NCI-H82 treated with DMSO at 0.1 percent for 48 hours (cell line): ENCODE results near the gene KAT7.
"Not testable (repeated sequence)": the region's sequence is repeated elsewhere in the genome, so short reads cannot be mapped to it uniquely, and the experiment has no call there.

Experiments
- DNase-seq: peaks from one replicate; lab custom pipeline; 2025; ENCODE audit not compliant: unreplicated experiment; lab: John Stamatoyannopoulos, UW

Gene KAT7

DNA sequence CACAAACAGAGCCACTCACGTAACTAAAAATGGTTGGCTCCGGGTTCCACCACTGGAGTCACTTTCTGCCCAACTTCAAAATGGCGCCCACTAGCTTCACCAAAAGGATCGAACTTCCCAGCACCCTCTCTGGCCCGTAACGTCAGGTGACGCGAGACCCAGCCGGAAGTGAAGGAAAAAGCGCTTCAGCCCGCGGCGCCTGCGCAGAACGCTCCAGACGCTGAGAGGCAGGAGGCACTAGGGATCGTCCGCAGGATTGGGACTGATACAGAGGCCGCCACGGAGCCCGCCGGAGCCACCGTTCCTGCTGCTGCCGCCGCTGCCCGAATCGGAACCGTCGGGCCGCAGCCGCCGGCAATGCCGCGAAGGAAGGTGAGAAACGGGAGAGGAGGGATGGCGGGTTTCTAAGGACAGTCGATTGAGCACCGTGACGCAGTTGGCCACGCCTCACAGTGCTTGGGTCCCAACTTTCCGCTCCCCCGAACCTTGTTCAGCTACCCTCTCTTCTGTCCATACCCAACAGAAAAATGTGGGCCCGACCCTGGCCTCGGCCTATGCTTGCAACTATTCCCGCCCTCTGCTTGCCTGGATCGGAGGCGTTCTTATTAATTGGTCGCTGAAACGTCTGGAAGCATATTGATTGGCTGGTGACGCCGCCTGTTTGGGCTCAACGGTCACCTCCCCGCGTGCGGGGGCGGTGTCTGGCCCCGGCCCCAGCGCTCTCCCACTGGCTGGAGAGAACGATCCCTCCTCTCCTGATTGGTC is at the start of gene KAT7:
KAT7 (plus strand) TSS at position 204 of the 765 bp plus-strand sequence; CDS start at position 358, 154 bp downstream.
- DNase-seq = peak; percentile 100

DNA sequence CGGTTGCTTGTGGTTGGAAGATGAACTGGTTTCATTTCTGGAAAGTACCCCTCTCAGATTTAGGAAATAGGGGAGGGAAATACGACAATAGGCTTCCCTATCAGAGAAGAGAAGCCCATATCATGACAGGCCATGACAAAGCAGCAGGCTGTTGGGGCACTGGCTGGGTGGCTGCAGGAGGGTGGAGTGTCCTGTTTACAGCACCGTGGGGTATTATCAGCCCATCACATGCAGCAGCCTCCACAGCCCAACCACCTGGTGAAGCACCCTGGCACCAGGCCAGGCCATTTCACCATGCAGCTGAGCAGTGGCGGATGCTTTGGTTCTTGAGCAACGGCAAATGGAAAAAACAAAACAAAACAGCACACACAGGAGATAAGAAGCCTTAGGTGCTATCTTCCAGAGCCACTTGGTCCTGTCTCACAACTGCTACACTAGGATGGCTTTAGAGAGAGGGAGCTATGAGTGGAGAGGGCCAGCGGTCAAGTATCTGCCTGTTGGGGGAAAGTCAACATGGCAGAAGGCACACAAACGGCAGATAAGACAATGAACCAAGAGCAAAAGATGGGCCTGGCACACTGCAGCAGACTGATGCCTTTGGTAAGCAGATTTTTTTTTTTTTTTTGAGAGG is 48.7 kb upstream of the KAT7 start:
- no peak for DNase-seq

DNA sequence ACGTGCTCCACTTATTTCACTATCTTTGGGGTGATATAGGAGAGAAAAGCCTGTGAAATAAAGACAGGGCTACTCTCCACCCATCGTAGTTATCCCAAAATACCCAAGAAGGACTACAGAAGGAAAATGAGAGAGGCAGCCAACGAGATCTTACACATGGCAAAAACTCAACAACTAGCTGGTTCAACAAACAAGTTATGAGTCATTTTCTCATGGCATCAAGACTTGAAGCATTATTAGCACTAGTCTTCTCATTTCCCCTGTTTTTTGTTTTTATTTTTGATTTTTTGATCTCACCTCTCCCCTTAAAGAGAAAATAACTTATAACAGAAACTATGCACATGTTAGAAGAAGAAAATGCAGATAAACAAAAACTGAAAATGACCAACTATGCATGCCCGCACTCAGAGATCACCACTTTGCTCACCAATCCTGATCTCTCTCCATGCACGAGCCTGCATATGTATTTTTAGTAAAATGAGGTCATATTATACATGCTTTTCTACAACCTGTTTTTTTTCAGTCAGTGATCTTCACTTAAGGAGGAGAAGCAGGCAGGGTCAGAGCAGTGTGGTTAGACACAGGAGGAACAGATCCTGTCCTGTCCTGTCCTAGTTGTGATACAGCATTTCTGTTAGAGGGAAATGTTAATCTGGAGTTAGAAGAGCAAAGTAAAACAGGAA is 47.3 kb upstream of the KAT7 start:
- DNase-seq = no peak

DNA sequence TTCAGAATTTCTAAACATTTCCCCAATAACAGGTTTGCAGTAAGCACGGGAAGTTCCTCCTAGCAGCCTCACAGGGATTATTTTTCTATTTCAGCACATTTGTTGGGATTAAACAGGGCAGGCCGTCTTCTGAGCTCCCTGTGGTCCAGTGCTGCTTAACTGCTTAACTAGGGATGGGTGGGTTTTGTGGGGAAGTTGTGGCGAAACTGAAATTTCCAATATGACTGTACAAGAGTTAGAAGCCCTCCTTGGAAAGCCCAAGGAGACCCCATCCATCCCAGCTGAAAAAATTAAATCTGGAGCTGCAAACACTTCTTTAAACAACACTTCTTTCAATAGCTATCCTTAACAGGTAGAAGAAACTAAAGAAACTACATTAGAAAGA is 46.8 kb upstream of the KAT7 start:
- DNase-seq = peak; percentile 30

DNA sequence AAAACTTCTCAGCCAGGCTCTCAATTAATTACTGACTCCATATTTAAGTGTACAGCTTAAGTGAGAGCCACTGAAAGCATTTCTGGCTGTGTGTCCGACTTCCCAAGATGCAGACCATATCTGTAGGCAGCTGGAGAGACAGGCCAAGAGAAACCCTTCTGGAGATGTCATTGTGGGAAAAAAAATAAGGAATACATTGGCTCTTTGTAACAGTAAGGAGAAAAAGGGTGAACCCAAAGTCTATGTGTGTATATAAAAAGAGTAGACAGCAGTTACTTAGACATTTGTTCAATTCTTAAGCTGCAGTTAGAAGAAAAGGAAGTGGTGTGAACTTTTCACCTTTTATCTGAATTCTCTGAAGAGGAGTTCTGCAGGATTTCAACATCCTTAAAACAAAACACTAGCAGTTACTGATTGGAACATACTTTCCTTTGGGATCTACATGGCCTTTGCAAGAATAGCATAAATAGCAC is 46.3 kb upstream of the KAT7 start:
- no peak for DNase-seq

DNA sequence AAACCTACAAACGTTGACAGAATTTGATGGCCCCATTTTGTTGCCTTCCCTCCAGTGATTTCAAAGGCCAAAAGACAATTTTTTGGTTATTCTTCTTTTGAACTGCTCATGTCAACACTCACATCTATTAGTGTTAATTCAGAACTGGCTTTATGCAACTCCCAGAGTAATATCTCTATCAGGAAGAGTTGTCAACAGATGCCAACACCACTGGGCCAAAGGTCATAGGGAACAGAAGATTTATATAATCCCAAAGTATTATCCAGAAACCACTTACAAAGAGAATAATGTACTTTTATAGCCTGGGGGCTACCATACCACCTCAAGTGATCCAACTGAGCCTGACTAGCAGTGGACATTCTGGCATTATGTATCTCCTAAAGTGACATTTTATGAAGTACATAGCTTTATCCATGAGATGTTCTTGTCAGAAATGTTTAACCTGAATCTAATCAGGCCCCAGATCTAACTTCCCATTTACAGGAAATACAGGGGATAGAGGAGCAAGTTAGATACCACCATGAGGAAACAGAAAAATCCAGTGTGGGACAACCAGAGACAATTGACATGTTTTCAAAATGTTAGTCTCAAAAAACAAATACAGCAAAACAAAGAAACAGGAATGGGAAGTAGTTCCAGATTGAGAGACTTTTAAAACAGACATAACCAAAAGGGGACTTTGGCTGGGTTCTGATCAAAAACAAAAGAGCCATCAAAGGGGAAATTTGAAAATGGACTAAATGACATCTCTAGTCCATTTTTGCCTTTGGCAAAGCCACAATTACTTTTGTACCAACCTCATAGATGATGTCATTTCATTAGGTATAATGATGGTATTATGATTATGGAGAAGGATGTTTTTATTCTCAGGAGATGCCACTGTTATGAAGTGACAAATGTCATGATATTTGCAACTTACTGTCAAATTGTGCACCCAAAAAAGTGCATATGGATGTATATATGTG is 43.0 kb upstream of the KAT7 start:
- no peak for DNase-seq

DNA sequence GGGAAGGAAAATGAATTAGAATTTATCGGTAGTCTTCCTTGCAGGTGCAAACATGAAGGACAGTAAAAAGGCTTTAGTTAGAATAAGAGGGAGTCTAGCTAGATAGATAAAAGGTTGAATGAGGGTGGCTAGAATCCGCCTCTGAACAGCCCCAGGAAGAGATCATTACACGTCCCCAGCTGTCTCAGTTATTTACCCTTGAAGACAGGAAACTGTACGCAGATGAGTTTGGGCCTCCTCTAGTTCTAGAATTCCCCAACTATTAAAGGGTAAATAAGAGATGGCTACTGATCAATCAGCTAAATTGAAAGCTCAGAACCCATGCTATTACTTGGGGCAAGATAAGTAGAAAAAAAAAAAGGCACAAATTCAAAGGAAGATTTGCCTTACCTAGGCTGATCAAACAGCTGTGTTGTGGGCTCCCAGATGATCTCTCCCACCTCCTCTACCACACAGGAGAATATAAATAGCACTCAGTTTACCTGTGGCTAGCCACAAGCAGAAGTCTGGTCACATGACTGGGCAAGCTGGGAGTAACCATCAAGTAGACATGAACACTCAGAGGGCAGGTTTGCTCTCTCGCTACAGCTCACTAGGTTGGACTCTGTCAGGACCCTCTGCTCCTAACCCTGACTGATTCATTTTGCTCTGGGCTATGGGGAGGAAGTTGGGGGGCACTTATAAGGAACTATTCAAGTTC is 41.5 kb upstream of the KAT7 start:
- no peak for DNase-seq

DNA sequence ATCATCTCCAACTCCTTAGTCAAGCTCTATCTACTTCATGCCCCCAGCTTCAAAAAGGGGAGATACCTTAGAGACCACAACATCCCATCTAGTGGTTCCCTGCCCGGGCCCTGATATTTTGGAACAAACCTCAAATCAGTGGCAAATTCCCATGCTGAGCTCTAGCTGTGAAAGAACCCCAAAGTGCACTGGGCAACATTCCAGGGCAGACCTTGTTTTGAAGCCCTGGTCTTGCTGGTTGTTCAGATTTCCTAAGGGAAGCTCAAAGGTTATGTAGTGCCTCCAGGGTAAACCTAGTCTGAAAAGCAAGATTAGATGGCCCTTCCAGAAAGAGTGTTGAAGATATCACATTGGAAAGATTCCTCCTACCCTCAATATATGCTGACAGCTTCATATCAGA is 40.8 kb upstream of the KAT7 start:
- DNase-seq = no peak

DNA sequence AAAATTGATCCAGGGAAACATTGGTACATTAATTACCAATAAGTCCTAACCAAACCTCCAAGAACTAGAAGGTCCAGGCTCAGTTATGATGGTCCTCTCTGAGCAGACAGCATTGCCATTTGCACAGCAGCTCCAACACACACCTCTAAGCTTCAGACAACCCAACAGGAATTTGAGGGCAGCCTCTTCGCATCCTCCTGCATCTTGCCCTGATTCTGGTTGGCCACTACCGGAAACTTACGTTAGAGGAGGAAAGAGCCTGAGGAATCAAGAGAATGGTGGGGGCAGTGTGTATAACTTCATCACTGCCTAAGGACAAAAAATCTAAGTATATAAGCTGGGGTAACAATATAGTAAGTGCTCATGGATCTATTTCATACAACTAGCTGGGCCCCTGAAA is 40.3 kb upstream of the KAT7 start:
- no peak for DNase-seq

DNA sequence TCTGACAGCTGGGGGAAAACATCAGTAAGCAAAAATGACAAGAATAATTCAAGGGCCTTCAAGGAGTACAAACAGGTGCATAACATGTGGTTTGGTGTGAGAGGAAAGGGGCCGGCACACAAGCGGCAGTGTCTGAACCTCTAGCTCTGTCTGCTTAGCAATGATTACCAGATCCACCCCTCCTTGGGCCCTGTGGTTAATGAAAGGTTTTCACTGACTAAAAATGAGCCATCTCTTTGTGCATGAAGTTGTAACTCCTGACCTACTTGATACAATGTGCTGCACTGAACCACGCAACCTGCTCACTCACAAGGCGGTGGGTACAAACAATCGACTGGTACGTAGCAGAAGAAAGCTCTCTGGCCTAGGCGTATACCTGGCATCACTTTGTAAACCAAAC is 39.7 kb upstream of the KAT7 start:
- DNase-seq = no peak

DNA sequence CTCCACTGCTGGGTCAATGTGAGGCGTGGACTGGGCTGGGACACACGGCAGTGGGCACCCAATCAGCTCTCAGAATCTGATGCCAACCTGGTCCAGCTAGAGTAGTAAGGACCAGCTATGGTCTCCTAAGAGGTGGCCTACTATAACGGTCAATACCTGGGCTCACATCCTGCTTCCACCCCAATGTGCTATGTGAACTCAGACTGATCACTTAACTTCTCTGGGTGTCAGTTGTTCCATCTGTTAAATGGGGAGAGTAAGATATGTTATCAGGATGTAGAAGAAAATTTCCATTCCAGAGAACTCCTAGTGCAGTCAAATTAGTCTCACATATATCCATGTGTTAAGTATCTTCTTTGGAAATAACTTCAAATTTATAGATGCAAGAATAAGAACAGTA is 38.8 kb upstream of the KAT7 start:
- DNase-seq = no peak

DNA sequence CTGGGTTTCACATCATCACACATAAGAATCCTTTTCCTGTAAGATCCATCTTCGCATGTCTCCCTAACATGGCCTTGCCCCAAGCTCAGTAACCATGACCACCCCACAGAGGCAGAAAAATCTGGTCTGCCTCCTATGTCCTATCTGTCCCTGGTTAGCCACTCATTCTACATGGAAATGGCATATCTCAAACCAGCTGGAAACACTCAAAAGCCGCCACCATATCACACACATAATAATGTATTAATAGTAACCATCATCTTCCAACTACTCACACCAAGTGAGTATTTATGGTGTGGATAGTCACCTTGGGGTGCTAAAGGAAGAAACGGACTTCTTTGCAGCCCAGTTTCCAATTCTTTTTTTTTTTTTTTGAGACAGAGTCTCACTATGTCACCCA is 36.0 kb upstream of the KAT7 start:
- no peak for DNase-seq

DNA sequence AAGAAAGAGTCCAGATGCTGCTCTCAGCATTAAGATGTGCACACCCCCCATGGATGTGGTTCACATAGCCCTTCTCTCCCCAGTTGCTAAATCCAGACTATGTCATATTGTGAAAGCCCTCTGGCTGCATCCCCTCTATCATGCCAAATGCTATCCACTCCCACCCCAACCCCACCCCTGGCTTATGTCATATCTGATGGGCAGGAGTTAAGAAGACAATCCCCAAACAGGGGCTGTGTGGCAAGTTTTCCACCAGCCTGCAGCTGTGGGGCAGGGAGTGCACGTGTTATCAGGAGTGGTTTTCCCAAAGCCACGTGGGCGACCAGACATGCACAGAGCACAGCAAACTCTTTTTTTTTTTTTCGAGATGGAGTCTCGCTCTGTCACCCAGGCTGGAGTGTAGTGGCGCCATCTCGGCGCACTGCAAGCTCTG is 34.5 kb upstream of the KAT7 start:
- no peak for DNase-seq

DNA sequence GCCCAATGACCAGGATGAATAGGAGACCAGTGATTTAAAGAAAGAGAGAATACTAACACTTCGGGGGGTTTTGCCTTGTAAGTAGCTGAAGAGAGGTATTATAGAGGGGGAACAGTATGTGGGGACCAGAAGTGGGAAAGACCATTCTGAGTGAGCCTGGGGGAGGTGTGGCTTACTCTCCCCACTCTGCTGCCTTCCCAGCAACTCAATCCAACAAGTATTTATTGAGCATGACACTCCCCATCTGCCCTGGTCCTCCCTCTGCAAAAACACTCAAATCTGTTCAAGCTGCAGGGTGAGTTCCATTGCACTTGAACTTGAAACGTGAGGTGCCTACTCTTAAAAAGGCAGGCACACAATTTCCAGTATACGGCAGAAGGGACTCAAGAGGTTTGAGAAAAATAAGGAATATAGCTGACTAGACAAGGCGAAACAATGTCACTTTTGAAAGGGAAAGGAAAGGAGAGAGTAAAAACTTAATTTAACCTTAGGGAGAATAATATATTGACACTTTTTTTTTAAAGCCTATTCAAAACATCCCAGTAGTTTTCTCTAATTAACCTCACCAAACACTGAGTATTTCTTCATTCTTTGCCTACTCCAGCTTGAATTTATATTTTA is 32.7 kb upstream of the KAT7 start:
- DNase-seq = no peak

DNA sequence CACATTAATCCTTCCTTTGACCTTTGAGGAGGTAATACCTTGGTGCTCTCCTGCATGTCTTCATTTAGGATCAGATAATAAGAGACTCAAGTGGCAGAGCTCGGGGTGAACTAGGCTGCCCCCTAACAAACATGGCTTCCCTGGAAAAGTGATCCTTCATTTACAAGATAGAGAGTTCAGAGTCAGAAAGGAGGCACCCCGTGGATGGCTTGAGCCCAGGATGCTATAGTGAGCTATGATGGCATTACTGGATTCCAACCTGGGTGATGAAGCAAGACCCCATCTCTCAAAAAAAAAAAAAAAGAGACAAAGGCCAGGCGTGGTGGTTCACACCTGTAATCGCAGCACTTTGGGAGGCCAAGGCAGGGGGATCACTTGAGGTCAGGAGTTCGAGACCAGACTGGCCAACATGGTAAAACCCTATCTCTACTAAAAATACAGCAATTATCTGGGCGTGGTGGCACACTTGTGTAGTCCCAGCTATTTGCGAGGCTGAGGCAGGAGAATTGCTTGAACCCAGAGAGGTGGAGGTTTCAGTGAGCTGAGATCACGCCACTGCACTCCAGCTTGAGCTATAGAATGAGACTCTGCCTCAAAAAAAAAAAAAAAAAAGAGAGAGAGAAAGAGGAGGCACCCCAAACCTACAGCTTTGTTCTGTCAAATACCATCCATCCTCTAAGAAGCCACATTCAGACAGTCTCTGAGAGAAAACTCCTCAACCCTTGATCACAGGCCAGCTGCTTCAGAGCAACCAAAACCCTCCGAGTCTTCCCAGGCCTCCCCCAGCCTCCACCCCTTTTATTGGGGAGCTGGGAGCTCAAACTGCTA is 31.9 kb upstream of the KAT7 start:
- DNase-seq = no peak

DNA sequence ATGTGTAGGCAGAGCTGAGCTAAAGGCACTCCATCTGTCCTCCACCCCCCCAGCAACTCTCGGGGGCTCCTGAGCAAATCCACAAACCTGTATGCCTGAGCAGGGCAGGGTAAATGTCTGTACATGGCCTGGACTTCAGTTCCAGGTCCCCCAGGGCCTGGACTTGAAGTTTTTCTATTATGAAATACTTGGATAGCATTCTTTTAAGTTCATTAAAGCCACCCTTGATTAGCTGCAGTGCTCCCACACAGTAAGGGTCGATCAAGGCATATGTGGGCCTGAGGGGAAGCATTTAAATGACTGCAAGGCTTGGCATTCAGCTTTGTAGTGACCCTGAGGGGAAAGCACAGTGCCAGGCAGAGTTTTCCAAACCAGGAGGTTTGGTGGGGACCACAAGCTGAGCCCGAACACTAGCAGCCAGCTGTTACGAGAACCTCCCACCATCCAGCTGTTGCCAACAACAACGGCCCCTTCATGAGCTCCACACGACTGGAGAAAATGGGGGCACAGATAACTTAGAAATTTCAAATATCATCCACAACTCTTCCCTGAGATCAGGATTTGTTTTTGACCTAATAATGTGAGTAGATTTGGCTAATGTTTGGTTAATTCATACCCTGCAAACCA is 31.2 kb upstream of the KAT7 start:
- DNase-seq = no peak

DNA sequence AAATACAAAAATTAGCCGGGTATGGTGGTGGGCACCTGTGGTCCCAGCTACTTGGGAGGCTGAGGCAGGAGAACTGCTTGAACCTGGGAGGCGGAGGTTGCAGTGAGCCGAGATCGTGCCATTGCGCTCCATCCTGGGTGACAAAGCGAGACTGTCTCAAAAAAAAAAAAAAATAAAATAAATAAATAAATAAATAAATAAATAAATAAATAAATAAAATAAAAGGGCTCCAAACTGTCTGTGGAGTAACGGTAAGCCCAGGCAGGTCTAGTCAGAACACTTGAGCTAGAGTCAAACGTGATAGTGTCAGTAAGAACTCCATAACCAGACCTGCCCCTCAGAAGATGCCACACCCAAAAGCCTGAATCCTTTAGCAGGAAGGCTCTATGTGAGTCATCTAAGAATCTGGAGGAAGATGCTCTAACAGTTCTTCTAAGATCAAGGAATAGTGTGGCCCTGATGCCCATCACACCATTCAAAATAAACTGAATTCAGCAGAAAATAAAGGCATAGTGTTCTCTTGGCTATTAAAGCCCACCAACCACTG is 29.9 kb upstream of the KAT7 start:
- not testable (repeated sequence) for DNase-seq

DNA sequence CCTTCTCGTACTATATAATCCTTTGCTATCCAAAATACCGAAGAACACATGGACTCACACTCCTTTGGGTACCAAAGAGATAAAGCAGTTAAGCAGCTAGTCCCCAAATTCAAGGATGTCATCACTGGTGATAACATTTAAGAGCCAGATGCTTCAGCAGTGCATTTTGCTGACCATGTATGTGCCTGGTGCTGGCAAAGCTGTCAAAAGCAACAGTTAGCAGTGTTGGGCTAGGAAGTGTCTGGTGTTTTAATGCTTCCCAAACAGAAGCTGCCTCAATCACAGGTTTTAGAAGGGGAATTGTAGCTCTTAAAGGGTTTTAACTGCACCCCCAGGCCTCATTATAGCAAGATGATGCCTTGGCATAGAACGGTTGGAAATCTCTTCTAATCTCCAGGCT is 29.3 kb upstream of the KAT7 start:
- no peak for DNase-seq
